CD4-positive, alpha-beta T cell treated with Interleukin-17A for 1 hour (primary cell): ENCODE data around the gene ZNF175.
"Not testable (repeated sequence)": the region's sequence is repeated elsewhere in the genome, so short reads cannot be mapped to it uniquely, and the experiment has no call there.

Experiments used
- DNase-seq: peaks from one replicate; pipeline ENCODE4 v3.0.0-alpha.2; 2020

ZNF175 gene

GRCh38 chr19:51593138-51593890 is 22.2 kb downstream of the ZNF175 start:
- DNase-seq = no peak

DNA sequence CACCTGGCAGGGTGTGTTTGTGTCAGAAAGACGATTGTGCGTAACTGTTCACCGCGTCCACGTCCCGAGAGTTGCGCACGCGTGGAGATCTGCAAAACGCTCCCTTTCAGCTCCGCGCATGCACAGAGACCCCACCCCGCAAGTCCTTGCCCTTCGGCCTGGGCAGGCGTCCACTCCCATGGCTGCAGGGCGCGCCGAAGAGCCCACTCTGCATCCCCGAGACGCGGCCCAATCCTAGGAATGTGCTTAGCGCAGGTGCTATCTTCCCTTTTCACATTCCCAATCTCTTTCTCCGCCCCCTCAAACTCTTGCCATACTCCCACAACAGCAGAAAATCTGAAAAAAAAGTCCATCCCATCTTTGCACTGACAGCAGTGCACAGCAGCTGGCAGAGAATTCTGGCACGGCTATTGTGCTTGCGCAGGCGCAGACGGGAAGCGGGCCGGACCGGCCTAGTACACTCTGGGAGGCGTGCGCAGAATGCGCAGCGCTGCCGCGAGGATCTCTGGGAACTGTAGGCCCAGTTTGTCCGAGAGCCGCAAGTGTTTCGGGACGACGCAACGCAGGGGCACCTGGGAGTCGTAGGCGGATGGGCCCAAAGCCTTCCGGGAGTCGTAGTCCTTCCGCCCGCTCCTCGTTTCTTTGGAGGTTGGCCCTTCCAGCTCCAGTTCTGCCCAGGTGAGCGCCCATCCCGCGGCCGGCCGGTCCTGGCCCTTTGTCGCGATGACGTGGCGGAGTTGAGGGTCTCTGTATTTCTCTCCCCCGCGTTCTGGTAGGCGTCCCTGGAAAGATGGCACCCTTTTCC is 23.1 kb downstream of the ZNF175 start:
- DNase-seq = peak; percentile 97

- no peak for DNase-seq
These were observed 23.7 kb downstream of the ZNF175 start for GRCh38 chr19:51594774-51595109.

GRCh38 chr19:51595190-51596175 is 24.4 kb downstream of the ZNF175 start:
- DNase-seq = no peak

- DNase-seq = no peak
These were observed 27.3 kb downstream of the ZNF175 start for GRCh38 chr19:51598159-51598915.

DNA sequence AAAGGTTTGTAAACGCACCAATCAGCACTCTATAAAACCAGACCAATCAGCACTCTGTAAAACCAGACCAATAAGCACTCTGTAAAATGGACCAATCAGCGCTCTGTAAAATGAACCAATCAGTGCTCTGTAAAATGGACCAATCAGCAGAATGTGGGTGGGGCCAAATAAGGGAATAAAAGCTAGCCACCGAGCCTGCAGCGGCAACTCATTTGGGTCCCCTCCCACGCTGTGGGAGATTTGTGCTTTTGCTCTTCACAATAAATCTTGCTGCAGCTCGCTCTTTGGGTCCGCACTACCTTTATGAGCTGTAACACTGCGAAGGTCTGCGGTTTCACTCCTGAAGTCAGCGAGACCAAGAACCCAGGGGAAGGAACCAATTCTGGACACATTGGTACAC is 28.0 kb downstream of the ZNF175 start:
- DNase-seq = no peak

DNA sequence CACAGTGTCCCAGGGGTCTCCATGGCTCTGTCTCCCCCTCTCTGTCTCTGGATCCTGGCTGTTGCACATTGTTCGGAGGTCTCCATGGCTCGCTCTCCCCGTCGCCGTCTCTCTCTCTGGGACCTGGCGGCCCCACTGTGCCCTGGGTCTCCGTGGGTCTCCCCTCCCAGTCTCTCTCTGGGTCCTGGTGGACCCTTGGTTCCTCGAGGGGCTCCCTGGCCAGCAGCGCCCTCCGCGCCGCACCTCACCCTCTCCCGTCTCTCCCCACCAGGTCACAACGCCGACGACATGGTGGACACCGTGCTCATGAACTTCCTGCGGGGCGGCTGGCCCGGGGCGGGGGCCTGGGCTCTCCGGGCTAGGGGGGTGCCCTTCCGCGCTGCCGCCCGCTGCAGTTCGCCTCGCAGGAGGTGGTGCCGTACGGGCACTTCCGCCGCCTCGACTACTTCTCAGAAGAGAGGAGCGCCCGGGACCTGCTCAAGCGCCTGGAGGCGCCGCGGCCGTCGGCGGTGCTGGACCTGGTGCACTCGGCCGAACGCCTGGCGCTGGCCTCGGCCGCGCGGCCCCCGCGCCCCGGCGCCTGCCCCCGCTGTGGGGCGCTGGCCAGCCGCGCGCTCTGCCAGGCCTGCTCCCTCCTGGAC is 30.0 kb downstream of the ZNF175 start:
- peak; percentile 4 for DNase-seq

GRCh38 chr19:51602189-51602854 is 31.2 kb downstream of the ZNF175 start:
- no peak for DNase-seq

- no peak for DNase-seq
These were observed 36.0 kb downstream of the ZNF175 start for GRCh38 chr19:51607077-51607476.

DNA sequence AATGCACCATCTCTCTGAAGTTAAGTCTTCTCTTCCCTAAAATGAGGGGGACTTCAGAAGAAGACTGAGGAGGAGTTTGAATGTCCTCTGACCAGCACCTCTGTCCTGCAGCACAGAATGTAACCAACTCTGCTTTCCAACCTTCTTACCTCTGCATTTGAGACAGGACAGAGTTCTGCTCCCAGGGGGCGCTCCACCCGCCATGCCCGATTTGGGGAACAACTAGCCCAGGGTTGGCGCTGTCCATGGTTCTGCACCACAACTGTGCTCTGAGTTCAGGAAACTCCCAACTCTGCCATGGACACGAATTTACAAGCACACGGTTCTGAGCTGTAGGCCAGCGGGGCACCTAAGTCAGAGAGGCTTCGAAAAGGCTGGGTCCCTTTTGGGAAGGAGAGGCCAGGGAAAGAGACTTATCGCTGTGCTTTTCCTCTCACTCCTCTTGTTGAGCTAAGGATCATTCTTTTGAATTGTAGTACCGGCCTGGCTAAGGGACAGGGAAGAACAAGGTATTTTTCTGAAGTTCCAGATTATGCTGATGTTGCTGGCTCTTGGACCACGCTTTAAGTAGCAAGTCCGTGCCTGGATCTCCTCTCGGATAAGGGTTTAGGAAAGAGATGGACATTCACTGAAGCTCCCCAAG is 37.0 kb downstream of the ZNF175 start:
- DNase-seq = peak; percentile 52

- no peak for DNase-seq
These were observed 39.5 kb downstream of the ZNF175 start for GRCh38 chr19:51610576-51610975.

DNA sequence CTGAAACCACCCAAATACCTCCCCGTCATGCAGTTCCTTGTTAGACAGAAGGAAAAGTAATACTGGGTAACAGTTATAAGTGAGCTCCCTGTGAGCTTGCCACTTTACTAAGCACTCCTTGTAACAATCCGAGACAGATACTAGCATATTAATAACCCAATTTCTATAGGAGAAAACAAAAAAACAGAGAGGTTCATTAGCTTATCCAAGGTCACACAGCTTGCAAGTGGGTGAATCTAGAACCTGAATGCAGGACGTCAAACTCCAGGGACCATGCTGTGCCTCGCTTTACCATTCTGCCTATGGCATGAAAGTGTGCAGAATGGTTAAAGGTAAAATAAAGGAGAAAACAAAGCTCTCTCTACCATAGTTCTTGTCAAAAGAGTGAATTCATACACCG is 43.7 kb downstream of the ZNF175 start:
- no peak for DNase-seq

DNA sequence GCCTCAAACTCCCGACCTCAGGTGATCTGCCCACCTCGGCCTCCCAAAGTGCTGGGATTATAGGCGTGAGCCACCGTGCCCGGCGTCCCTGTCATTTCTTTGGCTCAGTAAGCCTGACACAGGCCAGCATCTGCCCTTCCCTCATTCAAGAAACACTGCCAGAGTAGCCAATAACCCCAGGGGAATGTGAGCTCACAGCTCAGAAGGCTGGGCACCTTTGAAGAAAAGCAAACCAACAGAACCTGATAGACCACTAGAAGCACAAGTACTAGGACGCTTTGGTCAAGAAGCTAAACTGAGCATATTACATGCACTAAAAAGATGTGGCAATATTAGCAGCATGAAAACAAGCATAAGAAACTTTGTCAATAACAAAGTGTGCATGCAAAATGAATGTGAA is 44.9 kb downstream of the ZNF175 start:
- no peak for DNase-seq

DNA sequence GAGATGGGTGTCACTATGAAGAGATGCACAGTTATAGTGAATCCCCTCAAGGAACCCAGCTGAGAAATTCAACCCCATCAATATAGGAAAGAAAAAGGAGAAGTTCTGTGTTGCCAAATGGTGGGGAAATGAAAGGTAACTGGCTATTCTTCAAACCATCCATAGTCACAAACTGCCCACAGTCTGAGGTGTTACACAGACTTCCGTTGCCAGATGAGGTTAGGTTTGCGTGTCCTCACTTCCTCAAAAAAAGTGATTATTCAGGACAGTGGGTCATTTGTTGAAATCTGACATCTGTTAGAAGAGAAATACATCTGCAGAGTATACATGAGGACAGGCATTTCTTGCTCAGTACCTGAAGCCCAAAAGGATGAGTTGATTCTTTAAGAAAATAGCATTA is 50.1 kb downstream of the ZNF175 start:
- no peak for DNase-seq

DNA sequence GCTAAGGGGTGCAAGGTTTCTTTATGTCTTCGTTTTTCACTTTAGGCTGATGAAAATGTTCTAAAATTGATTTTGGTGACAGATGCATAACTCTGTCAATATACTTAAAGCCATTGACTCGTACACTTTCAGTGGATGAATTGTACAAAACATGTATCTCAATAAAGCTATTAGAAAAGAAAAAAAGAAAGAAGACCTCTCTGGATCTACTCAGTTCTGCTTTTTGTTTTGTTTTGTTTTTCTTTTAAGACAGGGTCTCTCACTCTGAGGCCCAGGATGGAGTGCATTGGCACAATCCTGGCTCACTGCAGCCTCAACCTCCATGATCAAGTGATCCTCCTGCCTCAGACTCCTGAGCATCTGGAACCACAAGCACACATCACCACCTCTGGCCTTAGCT is 55.6 kb downstream of the ZNF175 start:
- no peak for DNase-seq

- no peak for DNase-seq
These were observed 56.5 kb downstream of the ZNF175 start for GRCh38 chr19:51627491-51628138.

DNA sequence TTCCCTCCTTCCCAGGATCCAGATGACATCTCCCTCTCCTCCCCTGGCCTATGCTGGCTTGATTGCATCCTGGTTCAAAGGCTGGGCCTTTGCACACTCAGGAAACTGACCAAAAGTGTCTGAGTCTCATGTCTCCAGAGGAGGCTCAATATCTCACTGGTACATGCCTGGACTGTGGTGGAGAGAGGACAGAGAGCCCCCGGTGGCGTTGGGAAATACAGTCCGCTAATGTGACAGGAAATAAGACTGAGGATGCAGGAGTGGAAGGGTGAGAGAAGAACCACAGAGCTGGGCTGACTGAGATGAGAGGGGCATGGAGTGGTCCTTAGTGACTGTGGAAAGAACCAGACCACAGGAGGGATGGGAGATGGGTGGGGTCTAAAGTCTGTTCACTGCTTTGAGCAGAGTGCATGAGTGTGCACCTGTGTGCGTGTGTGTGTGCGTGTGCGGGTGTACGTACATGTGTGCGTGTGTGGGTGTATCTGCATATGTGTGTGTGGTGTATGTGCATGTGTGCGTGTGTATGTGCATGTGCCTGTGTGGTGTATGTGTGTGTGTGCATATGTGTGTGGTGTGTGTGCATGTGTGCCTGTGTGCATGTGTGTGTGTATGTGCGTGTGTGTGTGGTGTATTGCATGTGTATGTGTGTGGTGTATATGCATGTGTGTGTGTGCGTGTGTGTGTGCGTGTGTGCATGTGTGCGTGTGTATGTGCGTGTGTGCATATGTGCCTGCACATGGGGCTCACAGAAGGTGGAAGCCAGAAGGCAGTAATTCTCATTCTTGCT is 57.3 kb downstream of the ZNF175 start:
- DNase-seq = no peak

DNA sequence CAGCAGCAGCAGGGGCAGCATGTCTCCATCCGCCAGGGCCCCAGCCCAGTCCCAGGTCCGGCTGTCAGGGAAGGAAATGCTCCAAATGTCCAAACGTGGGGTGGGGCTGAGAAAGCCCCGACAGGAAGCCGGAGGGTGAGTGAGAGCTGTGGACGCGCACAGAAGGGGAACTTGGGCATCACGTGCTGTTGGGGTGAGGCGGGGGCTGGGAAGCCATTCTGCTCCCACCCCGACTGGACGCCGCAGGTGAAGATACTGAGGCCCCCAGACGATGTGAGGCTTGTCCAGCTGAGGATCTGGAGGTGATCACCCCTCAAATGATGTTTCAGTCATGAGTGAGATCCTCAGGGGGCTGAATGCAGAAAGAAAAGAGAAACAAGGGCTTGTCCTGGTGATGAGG is 59.2 kb downstream of the ZNF175 start, which contains the start of gene SIGLEC5:
Gene SIGLEC5, minus strand, starts transcription at position 87 of the 400 bp plus-strand sequence. Its CDS starts 66 bp downstream, at position 21.
- not testable (repeated sequence) for DNase-seq

DNA sequence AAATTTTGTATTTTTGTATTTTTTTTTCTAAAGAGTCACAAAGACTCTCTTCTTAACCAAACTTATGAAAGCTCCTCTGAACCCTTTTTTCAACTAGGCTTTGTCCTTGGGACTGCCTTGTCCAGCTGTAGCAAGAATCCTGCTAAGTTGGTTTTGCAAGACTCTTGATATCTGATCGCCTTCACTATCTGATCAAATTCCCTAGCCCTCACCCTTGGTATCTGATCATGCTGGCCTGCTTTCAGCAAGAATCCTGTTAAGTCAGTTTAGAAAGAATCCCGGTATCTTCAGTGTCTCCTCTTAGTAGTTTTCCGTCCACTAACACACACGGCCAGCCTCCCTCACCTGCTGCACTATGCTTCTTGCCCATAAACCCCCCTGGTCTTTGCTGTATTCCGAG is 61.0 kb downstream of the ZNF175 start:
- DNase-seq = no peak
